Measurements from ENCODE around the gene SMIM20.

- TF ChIP-seq CTCF (IDR thresholded peaks at IDR 0.05 in 8 of 11, conservative IDR thresholded peaks at IDR 0.05 in 3 of 11) (no peak), POLR2A (IDR thresholded peaks at IDR 0.05) (no peak), POLR2AphosphoS5 (IDR thresholded peaks at IDR 0.05) (no peak)
Observed at GRCh38 chr4:25972366-25972765, 58.3 kb downstream of the SMIM20 start.

All from spleen (tissue), 7 donors.